NCI-H1048 (cell line): ENCODE results near the gene SLC15A1.

Experiments
- DNase-seq: peaks from one replicate; lab custom pipeline; 2025; lab: John Stamatoyannopoulos, UW

Gene SLC15A1

GRCh38 chr13:98697791-98698190 lies 54.7 kb downstream of the SLC15A1 start:
- DNase-seq, result no peak

GRCh38 chr13:98693756-98694155 lies 58.7 kb downstream of the SLC15A1 start:
- no peak for DNase-seq

GRCh38 chr13:98691360-98691759 lies 61.1 kb downstream of the SLC15A1 start:
- no peak for DNase-seq

GRCh38 chr13:98690348-98691022 lies 62.0 kb downstream of the SLC15A1 start:
- DNase-seq, result no peak

- DNase-seq, result no peak
Observed at GRCh38 chr13:98689347-98689968, 63.0 kb downstream of the SLC15A1 start.

- DNase-seq, result no peak
Observed at GRCh38 chr13:98688373-98688772, 64.1 kb downstream of the SLC15A1 start.

GRCh38 chr13:98687319-98687718 lies 65.2 kb downstream of the SLC15A1 start:
- DNase-seq, result no peak

GRCh38 chr13:98686270-98686669 lies 66.2 kb downstream of the SLC15A1 start:
- DNase-seq, result no peak

- DNase-seq, result no peak
Observed at GRCh38 chr13:98685146-98685545, 67.3 kb downstream of the SLC15A1 start.

- no peak for DNase-seq
Observed at GRCh38 chr13:98681049-98681448, 71.4 kb downstream of the SLC15A1 start.

GRCh38 chr13:98678741-98679140 lies 73.7 kb downstream of the SLC15A1 start:
- DNase-seq, result no peak

- no peak for DNase-seq
Observed at GRCh38 chr13:98677398-98677797, 75.1 kb downstream of the SLC15A1 start.

GRCh38 chr13:98676239-98676638 lies 76.2 kb downstream of the SLC15A1 start:
- DNase-seq, result no peak

- no peak for DNase-seq
Observed at GRCh38 chr13:98675837-98676236, 76.6 kb downstream of the SLC15A1 start.

- no peak for DNase-seq
Observed at GRCh38 chr13:98675066-98675465, 77.4 kb downstream of the SLC15A1 start.

- DNase-seq, result peak; percentile 4
Observed at GRCh38 chr13:98672947-98673613, 79.4 kb downstream of the SLC15A1 start.

GRCh38 chr13:98668155-98668554 lies 84.3 kb downstream of the SLC15A1 start:
- no peak for DNase-seq

GRCh38 chr13:98665638-98665995 lies 86.9 kb downstream of the SLC15A1 start:
- DNase-seq, result no peak

- no peak for DNase-seq
Observed at GRCh38 chr13:98664924-98665637, 87.4 kb downstream of the SLC15A1 start.

- no peak for DNase-seq
Observed at GRCh38 chr13:98664510-98664909, 88.0 kb downstream of the SLC15A1 start.

- no peak for DNase-seq
Observed at GRCh38 chr13:98664047-98664446, 88.4 kb downstream of the SLC15A1 start.

- no peak for DNase-seq
Observed at GRCh38 chr13:98658131-98658530, 94.3 kb downstream of the SLC15A1 start.
